Skeletal muscle satellite cell (primary cell): ENCODE results near the gene PCBP1.
"Not testable (repeated sequence)": the region's sequence is repeated elsewhere in the genome, so short reads cannot be mapped to it uniquely, and the experiment has no call there.

ENCODE experiments used
- H3K27me3 ChIP-seq: 2 replicates; pipeline ENCODE4 v1.7.0; 2013; ENCODE audit warnings: low read length; ENCODE audit not compliant: control insufficient read depth, insufficient read depth
- H3K36me3 ChIP-seq: 2 replicates; pipeline ENCODE4 v1.7.0; 2013; ENCODE audit warnings: mild to moderate bottlenecking, control low read depth, low read length; ENCODE audit not compliant: insufficient read depth
- H3K4me1 ChIP-seq: 2 replicates; pipeline ENCODE4 v1.7.0; 2013; ENCODE audit warnings: low read length; ENCODE audit not compliant: control insufficient read depth, insufficient read depth
- H3K4me2 ChIP-seq: 2 replicates; pipeline ENCODE4 v1.7.0; 2013; ENCODE audit warnings: mild to moderate bottlenecking, low read length
- H3K4me3 ChIP-seq: 2 replicates; pipeline ENCODE4 v1.7.0; 2013; ENCODE audit warnings: low read length
- H3K9ac ChIP-seq: 2 replicates; pipeline ENCODE4 v1.7.0; 2013; ENCODE audit warnings: mild to moderate bottlenecking, low read depth, low read length, moderate library complexity
- H3K9me3 ChIP-seq: replicated peaks from 2 replicates; pipeline ENCODE4 v1.7.0; 2013; ENCODE audit warnings: mild to moderate bottlenecking, control low read depth, low read length

Gene PCBP1

GRCh38 chr2:70091364-70091763 lies 4.1 kb downstream of the PCBP1 start:
- peaks cover 18% of the 10 kb centered on the region for H3K36me3 ChIP-seq
- H3K4me3 ChIP-seq = no peak overlapping the region
- H3K4me2 ChIP-seq = no peak overlapping the region
- H3K27me3 ChIP-seq = no peaks in the 10 kb centered on the region
- H3K9me3 ChIP-seq = no peaks in the 10 kb centered on the region
- peaks cover 30% of the 10 kb centered on the region for H3K4me1 ChIP-seq
- H3K9ac ChIP-seq = no peak overlapping the region

GRCh38 chr2:70091816-70092215 lies 4.5 kb downstream of the PCBP1 start:
- Histone ChIP-seq H3K4me1 (peaks cover 28% of the 10 kb centered on the region), H3K9ac (no peak overlapping the region), H3K9me3 (no peaks in the 10 kb centered on the region), H3K36me3 (peaks cover 18% of the 10 kb centered on the region), H3K4me3 (no peak overlapping the region), H3K27me3 (no peaks in the 10 kb centered on the region), H3K4me2 (no peak overlapping the region)

DNA sequence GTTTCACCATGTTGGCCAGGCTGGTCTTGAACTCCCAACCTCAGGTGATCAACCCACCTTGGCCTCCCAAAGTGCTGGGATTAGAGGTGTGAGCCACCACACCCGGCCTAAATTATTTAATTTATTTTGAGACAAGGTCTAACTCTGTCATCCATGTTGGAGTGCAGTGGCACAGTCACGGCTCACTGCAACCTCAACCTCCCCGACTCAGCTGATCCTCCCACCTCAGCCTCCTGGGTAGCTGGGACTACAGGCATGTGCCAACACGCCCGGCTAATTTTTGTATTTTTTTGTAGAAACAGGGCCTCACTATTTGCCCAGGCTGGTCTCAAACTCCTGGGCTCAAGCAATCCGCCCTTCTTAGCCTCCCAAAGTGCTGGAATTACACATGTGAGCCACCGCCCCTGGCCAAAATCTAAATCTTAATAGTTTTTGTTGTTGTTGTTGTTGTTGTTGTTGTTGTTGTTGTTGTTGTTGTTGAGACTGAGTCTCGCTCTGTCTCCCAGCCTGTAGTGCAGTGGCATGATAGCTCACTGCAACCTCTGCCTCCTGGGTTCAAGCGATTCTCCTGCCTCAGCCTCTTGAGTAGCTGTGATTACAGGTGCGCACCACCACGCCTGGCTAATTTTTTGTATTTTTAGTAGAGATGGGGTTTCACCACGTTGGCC lies 5.4 kb downstream of the PCBP1 start:
- not testable (repeated sequence) for H3K9me3 ChIP-seq, H3K4me2 ChIP-seq, H3K9ac ChIP-seq, H3K4me3 ChIP-seq, H3K27me3 ChIP-seq
- H3K4me1 ChIP-seq = peaks cover 28% of the 10 kb centered on the region
- H3K36me3 ChIP-seq = peaks cover 16% of the 10 kb centered on the region

DNA sequence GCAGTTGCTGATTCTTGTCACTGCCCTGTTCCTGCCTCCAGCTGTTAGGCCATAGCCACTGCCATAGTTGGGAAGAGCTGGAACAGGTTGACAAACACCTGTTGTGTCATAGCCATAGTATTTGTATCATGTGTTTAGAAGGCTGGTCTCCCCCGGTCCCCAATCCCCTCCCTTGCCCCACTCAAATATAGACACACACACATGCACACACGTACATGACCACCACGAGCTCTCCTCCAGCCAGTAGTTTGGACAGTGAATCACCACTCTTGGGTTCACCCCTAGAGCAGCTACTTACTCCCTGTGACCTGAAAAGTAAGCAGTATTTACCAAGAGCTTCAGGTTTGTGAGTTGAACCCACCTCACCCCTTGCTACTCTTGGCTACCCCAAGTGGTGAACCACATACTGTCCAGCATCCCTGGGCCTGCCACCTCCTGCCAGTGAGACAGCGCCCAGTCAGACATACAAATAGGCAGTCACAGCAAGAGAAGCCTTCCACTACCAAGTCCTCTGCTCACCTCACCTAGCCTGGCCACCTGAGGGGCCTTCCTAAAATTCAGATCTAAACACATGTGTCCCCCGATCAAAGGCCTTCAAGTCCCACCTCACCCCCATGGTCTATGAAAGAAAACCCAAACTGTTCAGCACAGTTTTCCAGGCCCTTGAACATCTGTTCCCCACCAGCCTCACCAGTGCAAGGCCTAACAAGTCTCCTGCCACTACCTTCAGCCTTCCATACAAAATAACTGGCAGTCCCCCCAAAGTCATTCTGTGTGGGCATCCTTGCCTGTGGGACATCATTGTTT lies 7.1 kb downstream of the PCBP1 start:
- H3K4me3 ChIP-seq = no peak overlapping the region
- no peaks in the 10 kb centered on the region for H3K36me3 ChIP-seq
- no peaks in the 10 kb centered on the region for H3K27me3 ChIP-seq
- H3K9me3 ChIP-seq = no peaks in the 10 kb centered on the region
- peak overlapping the region; percentile 19 for H3K9ac ChIP-seq
- H3K4me2 ChIP-seq = no peak overlapping the region
- H3K4me1 ChIP-seq = peaks cover 25% of the 10 kb centered on the region

GRCh38 chr2:70094978-70095719 lies 7.9 kb downstream of the PCBP1 start:
- H3K4me2 ChIP-seq = no peak overlapping the region
- no peaks in the 10 kb centered on the region for H3K27me3 ChIP-seq
- no peaks in the 10 kb centered on the region for H3K36me3 ChIP-seq
- no peaks in the 10 kb centered on the region for H3K9me3 ChIP-seq
- H3K9ac ChIP-seq = peak overlapping the region; percentile 19
- peaks cover 19% of the 10 kb centered on the region for H3K4me1 ChIP-seq
- H3K4me3 ChIP-seq = no peak overlapping the region

GRCh38 chr2:70095720-70096670 lies 8.7 kb downstream of the PCBP1 start:
- H3K9me3 ChIP-seq = no peaks in the 10 kb centered on the region
- no peak overlapping the region for H3K4me3 ChIP-seq
- H3K4me2 ChIP-seq = no peak overlapping the region
- H3K9ac ChIP-seq = peak overlapping the region; percentile 19
- H3K27me3 ChIP-seq = no peaks in the 10 kb centered on the region
- no peaks in the 10 kb centered on the region for H3K36me3 ChIP-seq
- peaks cover 19% of the 10 kb centered on the region for H3K4me1 ChIP-seq

DNA sequence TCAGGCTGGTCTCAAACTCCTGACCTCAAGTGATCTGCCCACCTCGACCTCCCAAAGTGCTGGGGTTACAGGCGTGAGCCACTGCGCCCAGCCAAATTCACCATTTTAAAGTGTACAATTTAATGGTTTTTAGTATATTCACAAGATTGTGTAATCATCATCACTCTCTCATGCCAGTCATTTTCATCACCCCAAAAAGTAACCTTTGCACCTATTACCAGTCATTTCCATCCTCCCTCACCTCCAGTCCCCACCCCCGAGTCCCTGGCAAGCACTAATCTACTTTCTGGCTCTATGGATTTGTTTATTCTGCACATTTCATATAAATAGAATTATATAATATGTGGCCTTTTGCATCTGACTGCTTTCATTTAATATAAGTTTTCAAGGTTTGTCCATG lies 10.8 kb downstream of the PCBP1 start:
- Histone ChIP-seq H3K4me3 (no peak overlapping the region), H3K9me3 (no peaks in the 10 kb centered on the region), H3K4me2 (no peak overlapping the region), H3K27me3 (no peaks in the 10 kb centered on the region), H3K36me3 (no peaks in the 10 kb centered on the region), H3K4me1 (peaks cover 19% of the 10 kb centered on the region), H3K9ac (no peak overlapping the region)

- no peak overlapping the region for H3K9ac ChIP-seq
Measured at GRCh38 chr2:70099270-70099669, 12.0 kb downstream of the PCBP1 start.

DNA sequence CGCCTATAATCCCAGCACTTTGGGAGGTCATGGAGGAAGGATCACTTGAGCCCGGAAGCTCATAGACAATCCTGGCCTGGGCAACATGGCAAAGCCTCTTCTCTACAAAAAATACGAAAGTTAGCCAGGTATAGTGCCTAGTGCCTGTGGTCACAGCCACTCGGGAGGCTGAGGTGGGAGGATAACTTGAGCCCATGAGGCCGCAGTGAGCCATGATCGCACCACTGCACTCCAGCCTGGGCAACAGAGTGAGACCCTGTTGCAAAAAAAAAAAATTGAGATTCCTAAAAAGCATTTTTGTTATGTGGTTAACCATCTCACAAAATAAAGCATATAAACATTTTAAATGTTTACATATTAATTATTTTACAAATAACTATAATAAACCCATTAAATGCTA lies 13.9 kb downstream of the PCBP1 start:
- Histone ChIP-seq H3K4me1 (peaks cover 13% of the 10 kb centered on the region), H3K4me2 (no peak overlapping the region), H3K27me3 (no peaks in the 10 kb centered on the region), H3K9me3 (no peaks in the 10 kb centered on the region), H3K4me3 (no peak overlapping the region), H3K9ac (no peak overlapping the region), H3K36me3 (no peaks in the 10 kb centered on the region)

More at GRCh38 chr2:70099270-70099669, 12.0 kb downstream of the PCBP1 start:
- Histone ChIP-seq H3K4me1 (peaks cover 19% of the 10 kb centered on the region), H3K4me2 (no peak overlapping the region), H3K36me3 (no peaks in the 10 kb centered on the region), H3K4me3 (no peak overlapping the region), H3K9me3 (no peaks in the 10 kb centered on the region), H3K27me3 (no peaks in the 10 kb centered on the region)

DNA sequence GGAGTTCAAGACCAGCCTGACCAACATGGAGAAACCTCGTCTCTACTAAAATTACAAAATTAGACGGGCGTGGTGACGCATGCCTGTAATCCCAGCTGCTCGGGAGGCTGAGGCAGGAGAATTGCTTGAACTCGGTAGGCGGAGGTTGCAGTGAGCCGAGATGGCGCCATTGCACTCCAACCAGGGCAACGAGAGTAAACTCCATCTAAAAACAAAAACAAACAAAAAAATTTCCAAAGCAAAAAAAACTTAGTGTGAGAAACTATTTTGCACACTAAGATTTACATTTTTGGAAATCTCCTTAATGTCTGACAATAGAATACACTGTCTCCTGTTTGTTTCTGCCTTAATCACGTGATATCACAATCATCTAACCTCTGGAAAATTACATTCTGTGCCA lies 14.4 kb downstream of the PCBP1 start:
- H3K9me3 ChIP-seq, H3K9ac ChIP-seq, H3K4me2 ChIP-seq, H3K27me3 ChIP-seq, H3K4me3 ChIP-seq, H3K36me3 ChIP-seq: not testable (repeated sequence)
- H3K4me1 ChIP-seq = peaks cover 13% of the 10 kb centered on the region
